CD4-positive, alpha-beta T cell treated with Interleukin-15 for 1 hour (primary cell): ENCODE data around the gene TPST2.
"Not testable (repeated sequence)": the region's sequence is repeated elsewhere in the genome, so short reads cannot be mapped to it uniquely, and the experiment has no call there.

ENCODE experiments used
- DNase-seq: peaks from one replicate; pipeline ENCODE4 v3.0.0-alpha.2; 2020

The TPST2 gene

DNA sequence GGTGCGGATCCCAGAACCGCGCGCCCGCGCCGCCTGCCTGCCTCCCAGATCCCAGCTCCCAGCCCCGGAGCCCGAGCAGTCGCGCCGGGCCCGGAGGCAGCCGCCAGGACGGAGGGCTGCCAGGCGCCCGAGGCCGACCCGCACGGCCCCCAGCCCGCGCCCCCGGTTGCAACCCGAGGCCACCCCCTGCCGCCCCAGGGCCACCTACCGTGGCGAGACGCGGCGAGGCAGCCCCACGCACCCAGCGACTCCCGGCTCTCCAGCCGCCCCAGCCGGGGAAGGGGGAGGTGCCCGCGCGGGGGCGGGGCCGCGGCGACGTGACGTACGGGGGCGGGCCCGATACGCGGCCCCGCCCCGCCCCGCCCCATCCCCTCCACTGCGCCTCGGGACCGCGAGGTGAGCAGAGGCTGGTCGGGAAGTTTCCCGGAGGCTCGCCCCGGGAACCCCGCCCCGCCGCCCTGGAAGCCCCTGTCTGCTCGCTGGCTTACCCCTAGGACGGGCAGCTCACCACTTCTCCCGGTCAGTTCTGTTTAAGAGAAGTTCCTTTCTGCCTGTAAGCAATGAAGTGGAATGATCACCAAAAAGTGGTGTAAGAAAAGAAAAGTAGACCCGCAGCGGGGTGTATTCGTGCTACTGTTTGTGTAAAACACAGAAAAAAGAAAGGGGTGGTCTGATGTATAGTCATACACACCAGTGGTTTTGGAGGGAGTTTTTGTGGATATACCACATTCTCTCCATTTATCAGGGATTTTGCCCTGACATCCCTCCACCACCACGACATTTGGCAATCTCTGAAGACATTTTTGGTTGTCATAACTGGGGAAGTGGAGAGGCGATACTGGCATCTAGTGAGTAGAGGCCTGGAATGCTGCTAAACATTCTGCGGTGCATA is at the start of gene TPST2:
Gene TPST2, minus strand, starts transcription at position 288 of the 892 bp plus-strand sequence. CDS start 48,502 bp downstream, outside the sequence.
- peak; percentile 77 for DNase-seq

GRCh38 chr22:26636296-26636695 is 46.4 kb upstream of the TPST2 start:
- no peak for DNase-seq

- DNase-seq = no peak
Measured at GRCh38 chr22:26635117-26635516, 45.2 kb upstream of the TPST2 start.

- no peak for DNase-seq
Measured at GRCh38 chr22:26634189-26634588, 44.3 kb upstream of the TPST2 start.

- no peak for DNase-seq
Measured at GRCh38 chr22:26632422-26633155, 42.7 kb upstream of the TPST2 start.

DNA sequence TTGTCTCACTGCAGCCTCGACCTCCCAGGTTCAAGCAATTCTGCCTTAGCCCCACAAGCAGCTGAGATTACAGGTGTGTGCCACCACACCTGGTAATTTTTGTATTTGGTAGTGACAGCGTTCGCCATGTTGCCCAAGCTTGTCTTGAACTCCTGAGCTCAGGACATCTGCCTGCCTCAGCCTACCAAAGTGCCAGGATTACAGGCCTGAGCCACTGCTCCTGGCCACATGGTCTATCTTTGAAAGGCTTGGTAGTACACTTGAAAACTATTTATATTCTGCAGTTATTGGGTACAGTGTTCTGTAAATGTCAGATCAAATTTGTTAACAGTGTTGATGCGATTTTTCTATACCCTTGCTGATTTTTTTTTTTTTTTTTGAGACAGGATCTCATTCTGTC is 41.4 kb upstream of the TPST2 start:
- DNase-seq = no peak

DNA sequence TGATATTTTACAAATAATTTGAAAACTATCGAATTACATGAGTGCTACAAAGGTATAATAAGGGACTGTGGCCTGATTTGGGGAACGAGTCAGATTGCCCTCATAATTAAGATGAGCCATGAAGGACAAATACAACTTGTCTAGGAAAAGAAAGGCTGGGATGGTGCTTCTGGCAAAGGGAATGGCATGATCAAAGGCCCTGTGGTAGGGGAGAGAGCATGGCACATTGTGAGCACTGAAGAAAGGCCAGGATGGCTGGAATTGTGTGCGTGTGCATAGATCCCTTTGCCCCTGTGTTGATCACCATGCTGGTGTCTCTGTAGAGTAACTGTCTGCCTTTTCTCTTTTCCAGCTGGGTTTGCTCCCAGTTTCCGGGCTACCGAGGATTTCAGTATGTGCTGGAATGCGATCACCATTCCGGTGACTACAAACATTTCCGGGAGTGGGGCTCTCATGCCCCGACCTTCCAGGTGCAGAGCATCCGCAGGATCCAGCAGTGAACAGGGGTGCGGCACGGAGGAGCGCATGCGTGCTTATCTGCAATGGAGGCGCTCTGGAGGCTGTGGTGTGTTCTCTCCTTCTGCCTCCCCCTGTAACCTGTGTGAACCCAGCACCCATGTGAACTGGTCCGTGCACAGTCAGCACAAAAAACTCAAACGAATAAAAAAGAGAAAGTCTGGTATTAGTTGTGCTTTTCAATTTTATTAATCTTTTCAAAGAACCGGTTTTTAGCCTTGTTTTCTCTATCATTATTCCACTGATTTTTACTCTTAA is 40.2 kb upstream of the TPST2 start:
- no peak for DNase-seq

DNA sequence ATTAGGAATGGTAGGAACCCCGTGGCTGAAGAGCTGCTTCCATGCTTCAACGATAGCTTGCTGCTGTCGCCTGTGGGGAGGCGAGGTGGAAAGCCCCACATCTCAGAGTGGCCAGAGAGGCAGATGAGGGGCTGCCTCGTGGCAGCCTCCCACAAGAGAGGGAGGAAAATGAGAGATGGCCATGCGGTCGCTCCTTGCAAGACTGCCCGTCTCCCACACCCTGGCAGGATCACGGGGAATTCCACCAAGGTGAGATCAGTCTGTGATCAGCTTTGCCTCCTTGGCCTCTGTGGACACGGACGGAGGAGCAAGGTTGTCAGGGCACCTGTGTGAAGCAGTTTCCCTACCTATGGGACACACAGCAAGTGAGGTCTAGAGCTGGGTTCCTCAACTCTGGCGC is 34.9 kb upstream of the TPST2 start:
- no peak for DNase-seq

DNA sequence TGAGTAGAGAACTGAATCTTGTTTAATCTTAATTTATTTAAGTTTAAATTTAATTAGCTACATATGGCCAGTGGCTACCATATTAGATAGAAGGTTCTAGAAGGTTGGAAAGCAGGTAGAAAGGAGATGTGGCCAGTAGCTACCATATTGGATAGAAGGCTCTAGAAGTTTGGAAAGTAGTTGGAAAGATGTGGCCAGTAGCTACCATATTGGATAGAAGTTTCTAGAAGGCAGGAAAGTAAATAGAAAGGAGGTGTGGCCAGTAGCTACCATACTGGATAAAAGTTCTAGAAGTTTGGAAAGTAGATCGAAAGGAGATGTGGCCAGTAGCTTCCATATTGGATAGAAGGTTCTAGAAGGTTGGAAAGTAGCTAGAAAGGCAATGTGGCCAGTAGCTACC is 34.1 kb upstream of the TPST2 start:
- no peak for DNase-seq

DNA sequence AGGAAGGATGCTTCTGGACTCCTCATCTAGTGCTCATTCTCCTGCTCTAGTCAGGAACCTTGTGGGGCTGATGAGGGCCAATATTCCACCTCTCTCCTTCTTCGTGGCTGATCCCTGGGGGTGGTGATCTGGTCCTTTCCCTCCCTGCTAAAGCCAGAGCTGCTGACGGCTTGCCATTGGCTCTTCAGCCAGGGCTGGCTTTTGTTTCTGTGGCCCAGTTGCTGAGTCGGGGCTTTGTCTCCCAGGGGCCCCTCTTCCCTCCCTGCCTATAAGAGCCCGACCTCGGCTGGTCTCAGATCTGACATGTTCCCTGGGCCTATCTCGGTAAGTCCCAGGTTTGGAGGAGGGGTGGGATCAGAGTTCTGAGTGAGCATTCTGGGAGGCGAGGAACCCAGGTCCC is 31.7 kb upstream of the TPST2 start, which contains the start of gene CRYBA4:
Gene CRYBA4, plus strand, starts transcription at position 301 of the 400 bp plus-strand sequence. CDS start 634 bp downstream, outside the sequence.
- DNase-seq = no peak

- DNase-seq = no peak
Measured at GRCh38 chr22:26620197-26620596, 30.3 kb upstream of the TPST2 start.

- no peak for DNase-seq
Measured at GRCh38 chr22:26619510-26619909, 29.6 kb upstream of the TPST2 start.

DNA sequence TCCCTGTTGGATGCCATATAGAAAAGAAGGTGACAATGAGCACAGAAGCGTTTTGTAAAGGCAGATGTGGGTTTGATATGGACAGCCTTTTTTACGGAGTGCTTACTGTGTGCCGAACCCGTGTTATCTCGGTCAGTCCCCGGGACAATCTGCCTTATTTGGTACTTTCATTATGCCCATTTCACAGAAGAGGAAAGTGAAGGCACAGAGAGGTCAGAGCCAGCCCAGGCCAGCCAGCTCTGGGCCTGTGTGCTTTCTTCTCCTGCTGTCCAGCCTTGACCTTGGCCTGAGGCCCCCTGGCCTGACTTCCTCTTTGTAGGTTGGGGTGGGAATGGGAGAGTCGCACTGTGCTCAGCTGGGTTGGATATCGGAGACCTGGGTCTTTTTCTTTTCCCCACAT is 28.5 kb upstream of the TPST2 start:
- no peak for DNase-seq

DNA sequence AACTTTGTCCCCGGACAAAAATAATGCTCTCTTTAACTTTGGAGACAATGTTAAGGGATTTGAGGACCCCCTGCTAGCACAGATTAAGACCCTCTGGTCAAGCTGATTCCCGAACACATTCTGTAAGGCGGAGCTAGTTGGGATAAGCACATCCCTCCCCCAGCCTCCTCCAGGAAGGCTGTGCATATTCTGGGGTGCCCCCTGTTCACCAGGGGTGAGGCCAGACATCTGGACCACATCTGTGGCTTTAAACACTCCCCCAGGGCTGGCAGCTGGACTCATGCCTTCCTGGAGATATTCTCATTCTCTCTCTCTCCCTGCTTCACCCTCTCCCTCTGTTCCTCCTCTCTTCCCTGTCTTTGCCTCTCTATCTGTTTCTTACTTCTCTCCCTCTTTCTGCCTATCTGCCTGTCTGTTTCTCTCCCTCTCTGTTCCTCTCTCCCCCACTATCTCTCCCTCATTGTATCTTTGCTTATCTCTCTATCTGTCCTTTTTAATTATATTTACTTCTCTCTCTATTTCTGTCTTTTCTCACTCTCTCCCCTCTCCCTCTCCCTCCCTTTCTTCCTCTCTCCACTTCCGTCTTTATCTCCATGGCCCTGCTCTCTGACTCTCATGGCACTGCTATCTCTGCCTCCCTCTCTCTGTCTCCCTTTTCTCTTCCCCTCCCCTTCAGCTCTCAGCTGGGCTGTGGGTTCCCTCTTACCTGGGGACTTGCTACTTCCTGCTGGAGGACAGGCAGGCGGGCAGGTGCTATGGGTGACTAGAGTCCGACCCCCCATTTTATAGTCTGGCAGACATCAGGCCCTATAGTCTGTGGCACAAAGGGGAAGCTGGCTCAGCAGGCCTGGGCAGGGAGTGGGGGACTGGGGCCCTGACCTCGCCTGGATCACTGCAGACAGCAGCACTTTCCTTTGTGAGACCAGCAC is 27.6 kb upstream of the TPST2 start, which contains the start of gene CRYBB1:
Gene CRYBB1, minus strand, starts transcription at position 757 of the 929 bp plus-strand sequence. CDS start 1,708 bp downstream, outside the sequence.
- peak; percentile 21 for DNase-seq

GRCh38 chr22:26616650-26617049 is 26.7 kb upstream of the TPST2 start:
- DNase-seq = no peak

GRCh38 chr22:26615830-26616435 is 26.0 kb upstream of the TPST2 start:
- no peak for DNase-seq

DNA sequence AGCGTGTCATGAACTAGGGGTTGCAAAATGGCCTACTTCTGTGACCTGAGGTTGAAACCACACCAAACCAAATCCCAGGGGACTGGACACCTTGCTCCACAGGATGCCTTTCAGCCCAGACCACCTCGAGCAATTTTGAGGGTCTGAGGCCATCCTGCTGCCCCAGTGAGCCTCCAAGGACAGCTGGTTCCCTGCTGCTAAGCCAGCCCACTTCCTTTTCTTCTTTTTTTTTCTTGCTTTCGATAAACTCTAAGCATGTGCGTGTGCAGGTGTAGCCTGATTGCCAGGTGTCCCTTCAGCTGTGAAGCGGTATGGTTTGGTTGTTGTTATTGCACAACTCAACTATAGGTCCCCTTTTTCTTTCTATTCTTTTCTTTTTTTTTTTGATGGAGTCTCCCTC is 25.2 kb upstream of the TPST2 start:
- no peak for DNase-seq

DNA sequence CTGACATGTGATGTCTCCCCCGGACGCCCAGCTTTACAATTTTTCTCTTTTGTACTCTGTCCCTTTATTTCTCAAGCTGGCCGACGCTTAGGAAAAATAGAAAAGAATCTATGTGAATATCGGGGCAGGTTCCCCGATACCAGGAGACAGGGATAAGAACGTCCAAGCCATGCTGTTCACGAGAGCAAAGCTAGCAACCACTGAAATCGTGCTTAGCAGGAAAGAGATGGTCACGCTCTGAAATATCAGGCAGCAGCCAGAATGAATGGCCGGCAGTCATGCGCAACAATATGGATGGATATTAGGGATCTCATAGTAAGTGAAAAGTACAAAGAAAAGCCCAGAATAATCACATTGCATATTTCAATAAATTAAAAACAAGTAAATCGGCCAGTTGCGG is 24.4 kb upstream of the TPST2 start:
- DNase-seq = no peak

DNA sequence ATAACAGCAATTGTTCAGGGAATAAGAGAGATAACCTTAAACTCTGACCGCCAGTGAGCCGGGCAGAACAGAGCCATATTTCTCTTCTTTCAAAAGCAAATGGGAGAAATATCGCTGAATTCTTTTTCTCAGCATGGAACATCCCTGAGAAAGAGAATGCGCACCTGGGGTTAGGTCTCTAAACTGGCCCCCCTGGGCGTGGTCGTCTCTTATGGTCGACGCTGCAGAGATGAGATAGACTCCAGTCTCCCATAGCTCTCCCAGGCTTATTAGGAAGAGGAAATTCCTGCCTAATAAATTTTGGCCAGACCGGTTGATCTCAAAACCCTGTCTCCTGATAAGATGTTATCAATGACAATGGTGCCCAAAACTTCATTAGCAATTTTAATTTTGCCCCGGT is 23.8 kb upstream of the TPST2 start:
- DNase-seq = not testable (repeated sequence)

DNA sequence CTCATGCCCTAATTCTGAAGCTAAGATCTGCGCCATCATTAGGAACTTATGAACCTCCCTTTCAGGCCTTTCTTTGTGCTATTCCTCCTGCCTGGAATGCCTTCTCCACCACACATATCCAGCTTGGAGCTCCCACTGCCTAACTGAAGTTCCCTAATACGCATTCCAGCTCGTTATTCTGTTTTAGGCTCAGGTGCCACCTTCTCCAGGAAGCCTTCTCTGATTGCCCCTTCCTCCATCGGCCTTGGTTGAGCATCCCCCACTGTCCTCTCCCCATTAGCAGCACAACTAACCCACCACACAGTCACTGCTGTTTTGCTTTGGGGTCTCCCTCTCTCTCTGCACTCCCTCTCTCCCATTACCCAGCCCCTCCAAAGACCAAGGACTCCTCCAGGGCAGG is 22.7 kb upstream of the TPST2 start:
- DNase-seq = no peak

- no peak for DNase-seq
Measured at GRCh38 chr22:26610996-26611395, 21.1 kb upstream of the TPST2 start.
